Osteoblast (primary cell): ENCODE results near the gene FREM1. TPM values are rescaled to one million over a fixed set of nuclear protein-coding genes. Genes with fewer than 3 reads are reported as not detected.

ENCODE experiments used
- DNase-seq: peaks from one replicate; pipeline ENCODE4 v3.0.0; 2011; ENCODE audit warnings: low spot score, mixed read lengths; ENCODE audit not compliant: insufficient read length; ENCODE audit errors: missing footprints
- H2AFZ ChIP-seq: 2 replicates; pipeline ENCODE4 v1.6.0; 2011; ENCODE audit warnings: mild to moderate bottlenecking, low read length
- H3K27ac ChIP-seq: 2 replicates; pipeline ENCODE4 v1.5.1; 2011; ENCODE audit warnings: mild to moderate bottlenecking, low read depth, low read length, moderate library complexity
- H3K27me3 ChIP-seq: 2 replicates; pipeline ENCODE4 v1.6.0; 2012; ENCODE audit warnings: mild to moderate bottlenecking, control low read depth, inconsistent platforms, low read length, moderate library complexity; ENCODE audit not compliant: insufficient read depth
- H3K36me3 ChIP-seq: 2 replicates; pipeline ENCODE4 v1.5.1; 2011; ENCODE audit warnings: mild to moderate bottlenecking, low read length, control low read depth, moderate library complexity; ENCODE audit not compliant: insufficient read depth
- H3K4me1 ChIP-seq: 2 replicates; pipeline ENCODE4 v1.5.1; 2011; ENCODE audit warnings: mild to moderate bottlenecking, low read length, control low read depth, moderate library complexity; ENCODE audit not compliant: insufficient read depth
- H3K4me2 ChIP-seq: 2 replicates; pipeline ENCODE4 v1.6.0; 2011; ENCODE audit warnings: mild to moderate bottlenecking, low read length; ENCODE audit not compliant: insufficient read depth
- H3K4me3 ChIP-seq: fragments of 200-600 bp; sonication (generic); 3 replicates; pipeline ENCODE4 v1.5.1; 2012; ENCODE audit warnings: mild to moderate bottlenecking, low read length, inconsistent platforms; ENCODE audit not compliant: insufficient read depth
- H3K79me2 ChIP-seq: 2 replicates; pipeline ENCODE4 v1.6.0; 2012; ENCODE audit warnings: mild to moderate bottlenecking, low read length, control low read depth, inconsistent platforms; ENCODE audit not compliant: insufficient read depth
- H3K9me3 ChIP-seq: 2 replicates; pipeline ENCODE4 v1.5.1; 2011; ENCODE audit warnings: low read depth, low read length, control low read depth
- H4K20me1 ChIP-seq: 2 replicates; pipeline ENCODE4 v1.6.0; 2012; ENCODE audit warnings: mild to moderate bottlenecking, low read length, control low read depth; ENCODE audit not compliant: insufficient read depth
- total RNA-seq: library from RNA; depleted of rRNA; stranded (reverse); fragments of >200 nt; gene quantifications from 2 replicates; pipeline ENCODE4 v1.2.3, GENCODE V29; 2012
- TF ChIP-seq, protein P1 (sequence below): IDR thresholded peaks from 2 replicates; pipeline ENCODE4 v1.5.1; 2011; ENCODE audit warnings: mild to moderate bottlenecking, low read depth, low read length, moderate library complexity; ENCODE audit errors: extremely low read depth

Gene FREM1
- total RNA-seq, 1 donor = 0.72 TPM

DNA sequence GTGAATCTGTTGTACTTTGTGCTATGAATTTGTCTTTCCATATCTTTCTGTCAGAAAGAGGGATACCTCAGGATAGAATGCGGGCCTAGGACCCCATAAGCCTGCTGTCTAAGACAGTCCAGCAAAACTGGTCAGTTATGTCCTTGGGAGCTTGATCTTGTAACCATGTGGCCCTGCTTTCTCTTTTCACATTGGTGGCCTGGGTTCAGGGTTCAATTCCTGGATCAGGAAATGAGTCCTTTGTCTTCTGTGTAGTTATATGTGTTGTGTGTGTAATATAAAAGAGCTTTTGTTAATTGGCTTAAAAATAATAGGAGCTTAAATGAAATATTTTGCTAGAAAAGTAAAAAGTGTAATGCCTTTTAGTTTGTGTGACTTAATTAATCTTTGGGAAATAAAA, 16.9 kb downstream of the FREM1 start:
- H3K27ac ChIP-seq = no peak overlapping the region
- no peaks in the 10 kb centered on the region for H4K20me1 ChIP-seq
- H3K9me3 ChIP-seq = no peaks in the 10 kb centered on the region
- no peaks in the 10 kb centered on the region for H3K4me1 ChIP-seq
- no peak for DNase-seq
- no peak overlapping the region for H3K4me3 ChIP-seq
- H2AFZ ChIP-seq = no peak overlapping the region
- no peak overlapping the region for H3K4me2 ChIP-seq
- no peaks in the 10 kb centered on the region for H3K27me3 ChIP-seq
- no peaks in the 10 kb centered on the region for H3K36me3 ChIP-seq
- no peaks in the 10 kb centered on the region for H3K79me2 ChIP-seq
- TF ChIP-seq, protein P1, sequence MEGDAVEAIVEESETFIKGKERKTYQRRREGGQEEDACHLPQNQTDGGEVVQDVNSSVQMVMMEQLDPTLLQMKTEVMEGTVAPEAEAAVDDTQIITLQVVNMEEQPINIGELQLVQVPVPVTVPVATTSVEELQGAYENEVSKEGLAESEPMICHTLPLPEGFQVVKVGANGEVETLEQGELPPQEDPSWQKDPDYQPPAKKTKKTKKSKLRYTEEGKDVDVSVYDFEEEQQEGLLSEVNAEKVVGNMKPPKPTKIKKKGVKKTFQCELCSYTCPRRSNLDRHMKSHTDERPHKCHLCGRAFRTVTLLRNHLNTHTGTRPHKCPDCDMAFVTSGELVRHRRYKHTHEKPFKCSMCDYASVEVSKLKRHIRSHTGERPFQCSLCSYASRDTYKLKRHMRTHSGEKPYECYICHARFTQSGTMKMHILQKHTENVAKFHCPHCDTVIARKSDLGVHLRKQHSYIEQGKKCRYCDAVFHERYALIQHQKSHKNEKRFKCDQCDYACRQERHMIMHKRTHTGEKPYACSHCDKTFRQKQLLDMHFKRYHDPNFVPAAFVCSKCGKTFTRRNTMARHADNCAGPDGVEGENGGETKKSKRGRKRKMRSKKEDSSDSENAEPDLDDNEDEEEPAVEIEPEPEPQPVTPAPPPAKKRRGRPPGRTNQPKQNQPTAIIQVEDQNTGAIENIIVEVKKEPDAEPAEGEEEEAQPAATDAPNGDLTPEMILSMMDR = no peak

DNA sequence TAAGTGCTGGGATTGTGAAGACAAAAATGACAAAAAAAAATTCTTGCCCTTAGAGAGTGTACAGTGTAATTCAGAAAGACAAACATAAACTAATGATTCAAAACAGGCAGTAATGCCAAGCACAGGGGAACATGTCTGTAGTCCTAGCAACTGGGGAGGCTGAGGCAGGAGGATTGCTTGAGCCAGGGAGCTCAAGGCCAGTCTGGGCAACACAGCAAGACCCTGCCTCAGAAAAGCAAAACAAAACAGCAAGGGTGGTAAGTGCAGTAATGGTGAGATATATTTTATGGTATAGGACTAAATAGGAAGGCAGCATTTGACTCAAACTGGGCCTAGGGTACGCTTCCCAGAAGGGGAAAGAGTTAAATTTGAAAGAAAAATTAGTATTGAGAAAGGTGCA, 18.9 kb downstream of the FREM1 start:
- DNase-seq = no peak
- H3K27me3 ChIP-seq = no peaks in the 10 kb centered on the region

DNA sequence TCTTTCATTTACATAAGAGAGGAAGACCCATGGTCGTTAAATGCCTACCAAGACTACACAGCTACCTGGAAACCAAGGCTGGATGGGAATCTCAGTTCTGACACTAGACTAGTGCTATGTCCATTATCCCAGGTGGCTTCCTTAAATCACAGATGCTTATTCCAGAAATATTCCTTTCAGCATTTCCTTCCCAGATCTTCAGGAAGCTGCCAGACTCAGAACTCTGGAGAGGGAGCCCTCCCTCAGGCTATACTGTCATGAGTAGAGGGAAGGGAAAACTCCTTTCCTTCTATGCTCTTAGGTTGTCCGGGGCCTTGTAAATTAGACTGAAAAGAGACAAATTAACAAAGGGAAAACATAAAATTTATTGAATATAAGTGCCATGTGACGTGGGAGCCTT, 20.8 kb downstream of the FREM1 start:
- Histone ChIP-seq H2AFZ (no peak overlapping the region), H3K27ac (no peak overlapping the region), H4K20me1 (no peaks in the 10 kb centered on the region), H3K4me1 (no peaks in the 10 kb centered on the region), H3K4me3 (no peak overlapping the region), H3K79me2 (no peaks in the 10 kb centered on the region), H3K36me3 (no peaks in the 10 kb centered on the region), H3K27me3 (no peaks in the 10 kb centered on the region), H3K9me3 (no peaks in the 10 kb centered on the region), H3K4me2 (no peak overlapping the region)
- no peak for DNase-seq
- TF ChIP-seq, protein P1 = no peak

More for the DNA sequence above, 18.9 kb downstream of the FREM1 start:
- Histone ChIP-seq H3K9me3 (no peaks in the 10 kb centered on the region), H3K27ac (no peak overlapping the region), H3K36me3 (no peaks in the 10 kb centered on the region), H3K4me3 (no peak overlapping the region), H3K4me2 (no peak overlapping the region), H3K79me2 (no peaks in the 10 kb centered on the region), H3K4me1 (no peaks in the 10 kb centered on the region), H2AFZ (no peak overlapping the region), H4K20me1 (no peaks in the 10 kb centered on the region)
- TF ChIP-seq, protein P1 = no peak

DNA sequence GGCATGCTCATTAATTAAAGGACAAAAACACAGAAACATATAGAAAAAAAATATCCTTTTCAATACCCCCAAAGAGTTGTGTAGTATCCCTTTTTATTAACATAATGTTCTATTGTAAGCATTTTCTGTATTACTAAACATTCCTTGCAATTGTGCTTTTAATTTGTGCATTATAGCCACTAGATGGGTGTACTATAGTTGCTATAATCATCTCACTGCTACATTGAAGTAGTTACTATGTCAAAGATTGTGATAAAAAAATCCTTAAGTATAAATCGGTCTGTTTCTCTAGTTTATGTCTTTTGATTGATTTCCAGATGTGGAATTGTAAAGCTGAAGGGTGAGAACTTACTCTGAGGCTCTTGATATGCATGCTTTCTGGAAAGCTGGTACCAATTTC, 21.4 kb downstream of the FREM1 start:
- Histone ChIP-seq H3K4me3 (no peak overlapping the region), H3K9me3 (no peaks in the 10 kb centered on the region), H3K79me2 (no peaks in the 10 kb centered on the region), H3K4me1 (no peaks in the 10 kb centered on the region), H3K27me3 (no peaks in the 10 kb centered on the region), H3K36me3 (no peaks in the 10 kb centered on the region), H3K4me2 (no peak overlapping the region), H2AFZ (no peak overlapping the region), H4K20me1 (no peaks in the 10 kb centered on the region), H3K27ac (no peak overlapping the region)
- no peak for DNase-seq
- TF ChIP-seq, protein P1 = no peak
